Neural progenitor cell (in vitro differentiated cells): ENCODE data around the gene ZNF280C. TPM values are rescaled to one million over a fixed set of nuclear protein-coding genes. Genes with fewer than 3 reads are reported as not detected.

Experiments used
- DNase-seq: peaks from one replicate; pipeline ENCODE4 v3.0.0-alpha.2; 2016; ENCODE audit warnings: low spot score
- H2AFZ ChIP-seq: fragments of 200-600 bp; sonication (generic); replicated peaks from 2 replicates; pipeline ENCODE4 v1.6.1; 2016; ENCODE audit warnings: antibody characterized with exemption
- H3F3A ChIP-seq: fragments of 200-600 bp; sonication (generic); 2 replicates; pipeline ENCODE4 v1.6.1; 2016; ENCODE audit warnings: antibody characterized with exemption, low read depth
- H3K27ac ChIP-seq: fragments of 200-600 bp; sonication (generic); 2 replicates; pipeline ENCODE4 v1.5.1; 2016; ENCODE audit warnings: mild to moderate bottlenecking
- H3K27me3 ChIP-seq: fragments of 200-600 bp; sonication (generic); 2 replicates; pipeline ENCODE4 v1.6.1; 2016; ENCODE audit warnings: mild to moderate bottlenecking, moderate library complexity
- H3K36me3 ChIP-seq: fragments of 200-600 bp; sonication (generic); 2 replicates; pipeline ENCODE4 v1.5.1; 2016
- H3K4me1 ChIP-seq: fragments of 200-600 bp; sonication (generic); 2 replicates; pipeline ENCODE4 v1.6.1; 2016; ENCODE audit warnings: mixed run types
- H3K4me2 ChIP-seq: fragments of 200-600 bp; sonication (generic); 2 replicates; pipeline ENCODE4 v1.6.1; 2016
- H3K4me3 ChIP-seq: fragments of 200-600 bp; sonication (generic); 2 replicates; pipeline ENCODE4 v1.5.1; 2016
- H3K79me2 ChIP-seq: fragments of 200-600 bp; sonication (generic); 2 replicates; pipeline ENCODE4 v1.6.1; 2016; ENCODE audit warnings: low read depth
- H3K9ac ChIP-seq: fragments of 200-600 bp; sonication (generic); 2 replicates; pipeline ENCODE4 v1.6.1; 2016
- H3K9me3 ChIP-seq: fragments of 200-600 bp; sonication (generic); 2 replicates; pipeline ENCODE4 v1.5.1; 2016; ENCODE audit warnings: low read depth
- H4K20me1 ChIP-seq: fragments of 200-600 bp; sonication (generic); 2 replicates; pipeline ENCODE4 v1.6.1; 2016; ENCODE audit warnings: low read depth
- H3K27ac Mint-ChIP-seq: 3 replicates; pipeline ENCODE4 v1.8.0; 2021; ENCODE audit warnings: mixed read lengths
- H3K27me3 Mint-ChIP-seq: 2 replicates; pipeline ENCODE4 v1.8.0; 2022; ENCODE audit warnings: low read depth, mild to moderate bottlenecking, inconsistent platforms, moderate library complexity, mixed read lengths; ENCODE audit not compliant: insufficient read depth
- H3K36me3 Mint-ChIP-seq: 3 replicates; pipeline ENCODE4 v1.8.0; 2021; ENCODE audit warnings: mixed read lengths
- H3K4me1 Mint-ChIP-seq: 3 replicates; pipeline ENCODE4 v1.8.0; 2021; ENCODE audit warnings: mixed read lengths
- H3K4me3 Mint-ChIP-seq: 3 replicates; pipeline ENCODE4 v1.8.0; 2021; ENCODE audit warnings: mild to moderate bottlenecking, moderate library complexity, mixed read lengths
- H3K9me3 Mint-ChIP-seq: 3 replicates; pipeline ENCODE4 v1.8.0; 2020; ENCODE audit warnings: mixed read lengths
- CTCF ChIP-seq: fragments of 200-600 bp; sonication (generic); IDR thresholded peaks from 2 replicates; pipeline ENCODE4 v1.5.1; 2017; ENCODE audit warnings: antibody characterized with exemption, mild to moderate bottlenecking
- EZH2 ChIP-seq: fragments of 200-600 bp; sonication (generic); IDR thresholded peaks from 2 replicates; pipeline ENCODE4 v1.6.1; 2017; ENCODE audit warnings: antibody characterized with exemption, mild to moderate bottlenecking, moderate library complexity
- EZH2phosphoT487 ChIP-seq: fragments of 200-600 bp; sonication (generic); IDR thresholded peaks from 2 replicates; pipeline ENCODE4 v1.6.1; 2017; ENCODE audit warnings: antibody characterized with exemption
- total RNA-seq: library from RNA; depleted of rRNA; stranded (reverse); fragments of >200 nt; gene quantifications from 2 replicates; pipeline ENCODE4 v1.2.3, GENCODE V29; 2015; ENCODE audit warnings: low replicate concordance

The ZNF280C gene
- total RNA-seq, 1 donor from 2014 or later, result 41.8 TPM

GRCh38 chrX:130267956-130268448, 697 bp downstream of the ZNF280C start:
- H4K20me1 ChIP-seq, result no peaks in the 10 kb centered on the region
- H3F3A ChIP-seq, result peaks cover 8% of the 10 kb centered on the region
- H3K9ac ChIP-seq, result peak overlapping the region; percentile 54
- peak overlapping the region; percentile 98 for H3K27ac Mint-ChIP-seq
- no peaks in the 10 kb centered on the region for H3K27me3 ChIP-seq
- peaks cover 2% of the 10 kb centered on the region for H3K9me3 ChIP-seq
- peak overlapping the region; percentile 64 for H3K4me3 ChIP-seq
- no peaks in the 10 kb centered on the region for H3K36me3 ChIP-seq
- H3K4me2 ChIP-seq, result peak overlapping the region; percentile 79
- H3K79me2 ChIP-seq, result peaks cover 52% of the 10 kb centered on the region
- no peak for DNase-seq
- no peak for TF ChIP-seq CTCF
- TF ChIP-seq EZH2, result no peak
- no peak for TF ChIP-seq EZH2phosphoT487
- H3K4me1 ChIP-seq, result no peaks in the 10 kb centered on the region
- peaks cover 8% of the 10 kb centered on the region for H3K4me1 Mint-ChIP-seq
- peaks cover 20% of the 10 kb centered on the region for H3K36me3 Mint-ChIP-seq
- H2AFZ ChIP-seq, result no peak overlapping the region
- H3K4me3 Mint-ChIP-seq, result peak overlapping the region; percentile 99
- H3K9me3 Mint-ChIP-seq, result peaks cover 32% of the 10 kb centered on the region
- peak overlapping the region; percentile 95 for H3K27ac ChIP-seq
- peaks cover 5% of the 10 kb centered on the region for H3K27me3 Mint-ChIP-seq

- Mint-ChIP-seq H3K36me3 (peaks cover 33% of the 10 kb centered on the region), H3K9me3 (peaks cover 33% of the 10 kb centered on the region), H3K27me3 (peaks cover 4% of the 10 kb centered on the region), H3K4me1 (peaks cover 8% of the 10 kb centered on the region), H3K27ac (no peak overlapping the region), H3K4me3 (no peak overlapping the region)
- H3K9ac ChIP-seq, result no peak overlapping the region
- H3K36me3 ChIP-seq, result peaks cover 9% of the 10 kb centered on the region
- no peaks in the 10 kb centered on the region for H3K4me1 ChIP-seq
- no peak overlapping the region for H2AFZ ChIP-seq
- H3F3A ChIP-seq, result peaks cover 8% of the 10 kb centered on the region
- DNase-seq, result no peak
- H3K9me3 ChIP-seq, result peaks cover 2% of the 10 kb centered on the region
- no peak overlapping the region for H3K4me3 ChIP-seq
- no peak overlapping the region for H3K27ac ChIP-seq
- H3K27me3 ChIP-seq, result no peaks in the 10 kb centered on the region
- H3K4me2 ChIP-seq, result no peak overlapping the region
- TF ChIP-seq CTCF, result no peak
- TF ChIP-seq EZH2, result no peak
- TF ChIP-seq EZH2phosphoT487, result no peak
- no peaks in the 10 kb centered on the region for H4K20me1 ChIP-seq
- peaks cover 80% of the 10 kb centered on the region for H3K79me2 ChIP-seq
These were observed 4.1 kb downstream of the ZNF280C start for GRCh38 chrX:130264573-130264972.

GRCh38 chrX:130263016-130263415, 5.7 kb downstream of the ZNF280C start:
- Histone ChIP-seq H3F3A (peaks cover 2% of the 10 kb centered on the region), H3K79me2 (peaks cover 79% of the 10 kb centered on the region), H3K4me1 (no peaks in the 10 kb centered on the region), H3K4me2 (no peak overlapping the region), H3K4me3 (no peak overlapping the region), H3K36me3 (peaks cover 15% of the 10 kb centered on the region), H4K20me1 (no peaks in the 10 kb centered on the region), H3K9ac (no peak overlapping the region), H3K27ac (no peak overlapping the region), H3K9me3 (peaks cover 5% of the 10 kb centered on the region), H2AFZ (no peak overlapping the region), H3K27me3 (no peaks in the 10 kb centered on the region)
- H3K27me3 Mint-ChIP-seq, result no peaks in the 10 kb centered on the region
- TF ChIP-seq CTCF (no peak), EZH2phosphoT487 (no peak), EZH2 (no peak)
- no peak overlapping the region for H3K4me3 Mint-ChIP-seq
- H3K36me3 Mint-ChIP-seq, result peaks cover 45% of the 10 kb centered on the region
- H3K4me1 Mint-ChIP-seq, result peaks cover 8% of the 10 kb centered on the region
- no peak for DNase-seq
- H3K27ac Mint-ChIP-seq, result no peak overlapping the region
- H3K9me3 Mint-ChIP-seq, result peaks cover 29% of the 10 kb centered on the region
